GM19397 (cell line): ENCODE results near the gene ADAMTS14.

Experiments used
- ATAC-seq: cut with Tn5 transposase; IDR thresholded peaks from one replicate; pipeline ENCODE4 v1.9.1; 2021; ENCODE audit warnings: mild to moderate bottlenecking, moderate library complexity; ENCODE audit not compliant: unreplicated experiment

ADAMTS14 gene

GRCh38 chr10:70782086-70782745, 109.9 kb downstream of the ADAMTS14 start:
- ATAC-seq: no peak

GRCh38 chr10:70782746-70783680, 110.7 kb downstream of the ADAMTS14 start:
- no peak for ATAC-seq

GRCh38 chr10:70784016-70784415, 111.7 kb downstream of the ADAMTS14 start:
- no peak for ATAC-seq

- ATAC-seq: no peak
Observed at GRCh38 chr10:70784471-70784870, 112.2 kb downstream of the ADAMTS14 start.

GRCh38 chr10:70785190-70785589, 112.9 kb downstream of the ADAMTS14 start, which contains the start of gene TBATA:
Gene TBATA, minus strand, starts transcription at chr10:70785377. Its CDS starts 1,998 bp downstream, at chr10:70783379.
- no peak for ATAC-seq

- no peak for ATAC-seq
Observed at GRCh38 chr10:70786799-70787415, 114.6 kb downstream of the ADAMTS14 start.

- no peak for ATAC-seq
Observed at GRCh38 chr10:70791386-70792039, 119.2 kb downstream of the ADAMTS14 start.

GRCh38 chr10:70795613-70796012, 123.3 kb downstream of the ADAMTS14 start:
- no peak for ATAC-seq

- no peak for ATAC-seq
Observed at GRCh38 chr10:70797840-70798239, 125.5 kb downstream of the ADAMTS14 start.

GRCh38 chr10:70799124-70799523, 126.8 kb downstream of the ADAMTS14 start:
- no peak for ATAC-seq

GRCh38 chr10:70801854-70802253, 129.5 kb downstream of the ADAMTS14 start:
- no peak for ATAC-seq

- no peak for ATAC-seq
Observed at GRCh38 chr10:70803775-70804420, 131.6 kb downstream of the ADAMTS14 start.

- no peak for ATAC-seq
Observed at GRCh38 chr10:70804421-70804808, 132.1 kb downstream of the ADAMTS14 start.

- ATAC-seq: no peak
Observed at GRCh38 chr10:70805619-70806215, 133.4 kb downstream of the ADAMTS14 start.

- no peak for ATAC-seq
Observed at GRCh38 chr10:70806841-70807240, 134.5 kb downstream of the ADAMTS14 start.

- ATAC-seq: no peak
Observed at GRCh38 chr10:70807556-70807955, 135.2 kb downstream of the ADAMTS14 start.

GRCh38 chr10:70809011-70809611, 136.8 kb downstream of the ADAMTS14 start:
- ATAC-seq: no peak

GRCh38 chr10:70809726-70810125, 137.4 kb downstream of the ADAMTS14 start:
- ATAC-seq: no peak

- no peak for ATAC-seq
Observed at GRCh38 chr10:70810967-70811366, 138.7 kb downstream of the ADAMTS14 start.

GRCh38 chr10:70811881-70812280, 139.6 kb downstream of the ADAMTS14 start:
- no peak for ATAC-seq
